H1 (cell line): ENCODE results near the gene AFTPH. TPM values are rescaled to one million over a fixed set of nuclear protein-coding genes. Genes with fewer than 3 reads are reported as not detected.

Experiments
- CTCF ChIA-PET: fragments of 300-600 bp; sonication (Branson Sonifier 250); formaldehyde crosslinking; loops from one replicate; lab custom pipeline; 2021; ENCODE audit not compliant: partially characterized antibody; lab: Charles Lee
- POLR2A ChIA-PET: fragments of 300-600 bp; sonication (Branson Sonifier 250); formaldehyde crosslinking; loops from one replicate; lab custom pipeline; 2021; ENCODE audit warnings: inconsistent platforms; ENCODE audit not compliant: partially characterized antibody; lab: Charles Lee
- DNase-seq, 2 experiments: peaks; one replicate each; pipeline versions ENCODE4 v3.0.0 to v3.0.0-alpha.2; 2010 to 2022; ENCODE audit warnings: low spot score in 2 of 2, low read depth in 1 of 2, mixed read lengths in 1 of 2
- FAIRE-seq: peaks from 2 replicates; lab custom pipeline; 2011; peaks lifted over from hg19 to GRCh38; lab: Jason Lieb, UNC
- H2AFZ ChIP-seq: 2 replicates; pipeline ENCODE4 v1.8.1; 2012; ENCODE audit warnings: low read length, inconsistent platforms
- H2AK5ac ChIP-seq: 2 replicates; pipeline ENCODE4 v1.6.1; 2013; ENCODE audit warnings: low read depth, low read length
- H2BK120ac ChIP-seq: replicated peaks from 2 replicates; pipeline ENCODE3; 2013; ENCODE audit warnings: low read depth, low read length, inconsistent platforms
- H2BK12ac ChIP-seq: 2 replicates; pipeline ENCODE4 v1.6.1; 2013; ENCODE audit warnings: low read depth, low read length
- H2BK15ac ChIP-seq: 2 replicates; pipeline ENCODE4 v1.6.1; 2013; ENCODE audit warnings: low read length
- H2BK20ac ChIP-seq: 2 replicates; pipeline ENCODE4 v1.6.1; 2013; ENCODE audit warnings: low read length
- H2BK5ac ChIP-seq: 2 replicates; pipeline ENCODE4 v1.6.1; 2013; ENCODE audit warnings: low read depth, low read length
- H3K14ac ChIP-seq: 2 replicates; pipeline ENCODE4 v1.6.1; 2013; ENCODE audit warnings: inconsistent platforms; ENCODE audit not compliant: insufficient read length
- H3K18ac ChIP-seq: 2 replicates; pipeline ENCODE4 v1.6.1; 2013; ENCODE audit warnings: low read length; ENCODE audit errors: extremely low read depth
- H3K23ac ChIP-seq: 2 replicates; pipeline ENCODE4 v1.6.1; 2013; ENCODE audit warnings: inconsistent platforms; ENCODE audit not compliant: insufficient read length
- H3K23me2 ChIP-seq: 2 replicates; pipeline ENCODE4 v1.6.1; 2013; ENCODE audit warnings: low read depth, low read length
- H3K27ac ChIP-seq: 2 replicates; pipeline ENCODE4 v1.6.1; 2011; ENCODE audit warnings: low read depth, low read length, inconsistent platforms
- H3K27me3 ChIP-seq, 4 experiments: replicated peaks in 1 of 4; 1 replicate in 1 of 4; 2 replicates in 3 of 4; pipeline versions ENCODE4 v1.6.1 to v1.8.1; 2011 to 2013; ENCODE audit warnings: low read length in 3 of 4, mild to moderate bottlenecking in 3 of 4, inconsistent platforms in 2 of 4, mixed read lengths in 2 of 4, moderate library complexity in 1 of 4; ENCODE audit not compliant: control insufficient read depth in 3 of 4, insufficient read depth in 3 of 4; ENCODE audit errors: extremely low read depth in 1 of 4
- H3K36me3 ChIP-seq, 4 experiments: 2 replicates each; pipeline versions ENCODE4 v1.6.1 to v1.8.1; 2011 to 2013; ENCODE audit warnings: mild to moderate bottlenecking in 4 of 4, low read length in 3 of 4, moderate library complexity in 2 of 4, control low read depth in 1 of 4, inconsistent platforms in 1 of 4; ENCODE audit not compliant: insufficient read depth in 4 of 4, control insufficient read depth in 2 of 4
- H3K4ac ChIP-seq: replicated peaks from 2 replicates; pipeline ENCODE3; 2013; ENCODE audit warnings: low read length, low read depth, mixed read lengths, inconsistent platforms; ENCODE audit not compliant: insufficient read length
- H3K4me1 ChIP-seq, 4 experiments: replicated peaks in 1 of 4; 1 replicate in 1 of 4; 2 replicates in 3 of 4; pipeline versions ENCODE4 v1.6.1 to v1.8.1; 2011 to 2013; ENCODE audit warnings: low read length in 3 of 4, inconsistent platforms in 2 of 4, mixed read lengths in 1 of 4; ENCODE audit not compliant: insufficient read depth in 4 of 4, control insufficient read depth in 3 of 4
- H3K4me2 ChIP-seq, 2 experiments: 2 replicates each; pipeline versions ENCODE4 v1.6.1 to v1.8.1; 2011 to 2013; ENCODE audit warnings: low read depth in 2 of 2, low read length in 2 of 2, control low read depth in 1 of 2, inconsistent platforms in 1 of 2, mild to moderate bottlenecking in 1 of 2; ENCODE audit not compliant: insufficient read depth in 1 of 2
- H3K4me3 ChIP-seq, 4 experiments: fragments of 200-600, 300-600 bp in 1 of 4; sonication (generic), shearing (Covaris generic), sonication (Bioruptor Twin) in 1 of 4; 2 replicates each; pipeline versions ENCODE4 v1.5.1 to v1.8.1; 2011 to 2016; ENCODE audit warnings: low read length in 4 of 4, low read depth in 3 of 4, control low read depth in 2 of 4, inconsistent platforms in 2 of 4, mild to moderate bottlenecking in 2 of 4, mixed read lengths in 1 of 4, moderate library complexity in 1 of 4; ENCODE audit not compliant: insufficient read depth in 2 of 4; ENCODE audit errors: extremely low read depth in 1 of 4
- H3K56ac ChIP-seq: replicated peaks from 2 replicates; pipeline ENCODE3; 2013; ENCODE audit warnings: low read depth, mild to moderate bottlenecking, mixed read lengths, low read length, inconsistent platforms; ENCODE audit not compliant: insufficient read length
- H3K79me1 ChIP-seq: 2 replicates; pipeline ENCODE4 v1.6.1; 2013; ENCODE audit warnings: low read depth, low read length, control low read depth
- H3K79me2 ChIP-seq, 2 experiments: 2 replicates each; pipeline versions ENCODE4 v1.6.1 to v1.8.1; 2012 to 2013; ENCODE audit warnings: low read length in 2 of 2, mild to moderate bottlenecking in 2 of 2, inconsistent platforms in 1 of 2; ENCODE audit not compliant: insufficient read depth in 2 of 2, control insufficient read depth in 1 of 2
- H3K9ac ChIP-seq, 4 experiments: replicated peaks in 1 of 4; 1 replicate in 1 of 4; 2 replicates in 3 of 4; pipeline versions ENCODE4 v1.6.1 to v1.8.1; 2011 to 2013; ENCODE audit warnings: low read depth in 3 of 4, low read length in 3 of 4, control low read depth in 2 of 4, mild to moderate bottlenecking in 2 of 4, moderate library complexity in 2 of 4, inconsistent platforms in 1 of 4; ENCODE audit errors: extremely low read depth in 1 of 4
- H3K9me3 ChIP-seq, 2 experiments: 2 replicates each; pipeline versions ENCODE4 v1.6.1 to v1.8.1; 2012 to 2013; ENCODE audit warnings: mild to moderate bottlenecking in 2 of 2, moderate library complexity in 2 of 2, control low read depth in 1 of 2, inconsistent platforms in 1 of 2, low read depth in 1 of 2, low read length in 1 of 2, mixed read lengths in 1 of 2; ENCODE audit not compliant: insufficient read depth in 2 of 2
- H4K20me1 ChIP-seq, 2 experiments: replicated peaks in 1 of 2; 2 replicates each; pipeline versions ENCODE3 to v1.8.1; 2011 to 2013; ENCODE audit warnings: inconsistent platforms in 2 of 2, low read length in 2 of 2, mild to moderate bottlenecking in 1 of 2; ENCODE audit not compliant: insufficient read depth in 2 of 2, control insufficient read depth in 1 of 2
- H4K5ac ChIP-seq: 2 replicates; pipeline ENCODE4 v1.6.1; 2013; ENCODE audit warnings: low read length, low read depth, mixed read lengths, inconsistent platforms; ENCODE audit not compliant: insufficient read length
- H4K8ac ChIP-seq: 2 replicates; pipeline ENCODE4 v1.8.0; 2013; ENCODE audit warnings: mild to moderate bottlenecking, moderate library complexity, low read length, inconsistent platforms; ENCODE audit not compliant: insufficient read depth; ENCODE audit errors: extremely low read depth
- H4K91ac ChIP-seq: replicated peaks from 2 replicates; pipeline ENCODE3; 2013; ENCODE audit warnings: low read length, mixed read lengths, inconsistent platforms; ENCODE audit not compliant: insufficient read length
- CBX5 ChIP-seq: fragments of 300-800, 300-1000 bp; sonication (generic); IDR thresholded peaks from 2 replicates; pipeline ENCODE4 v1.7.1; 2016; ENCODE audit warnings: antibody characterized with exemption, low read length, low read depth
- CBX8 ChIP-seq: fragments of 300-800, 300-1000 bp; sonication (generic); IDR thresholded peaks from 2 replicates; pipeline ENCODE4 v1.7.1; 2016; ENCODE audit warnings: low read depth, low read length, borderline replicate concordance
- EP300 ChIP-seq, 2 experiments: IDR thresholded peaks; 1 replicate in 1 of 2; 2 replicates in 1 of 2; pipeline ENCODE4 v1.6.1; 2011 to 2012; ENCODE audit warnings: low read depth in 2 of 2, low read length in 2 of 2, mild to moderate bottlenecking in 2 of 2, borderline replicate concordance in 1 of 2, inconsistent platforms in 1 of 2, moderate library complexity in 1 of 2
- HDAC6 ChIP-seq: IDR thresholded peaks from one replicate; pipeline ENCODE4 v1.7.1; 2012; ENCODE audit warnings: low read depth, mild to moderate bottlenecking, inconsistent platforms, low read length, moderate library complexity
- JUN ChIP-seq: IDR thresholded peaks from 2 replicates; pipeline ENCODE4 v1.6.1; 2011; ENCODE audit warnings: low read depth, mild to moderate bottlenecking, improper control_type of control experiment, low read length
- MAFK ChIP-seq: IDR thresholded peaks from 2 replicates; pipeline ENCODE4 v1.6.1; 2012; ENCODE audit warnings: low read depth, mild to moderate bottlenecking, improper control_type of control experiment, low read length
- NANOG ChIP-seq: IDR thresholded peaks from 2 replicates; pipeline ENCODE4 v1.6.1; 2011; ENCODE audit warnings: low read length, low read depth, mild to moderate bottlenecking, inconsistent platforms; ENCODE audit not compliant: insufficient read depth, poor library complexity, severe bottlenecking
- SUZ12 ChIP-seq: fragments of 200-600 bp; sonication (generic); IDR thresholded peaks from 2 replicates; pipeline ENCODE4 v1.6.1; 2012; ENCODE audit warnings: mild to moderate bottlenecking, inconsistent platforms, low read length, moderate library complexity, mixed read lengths
- TEAD4 ChIP-seq: IDR thresholded peaks from 2 replicates; pipeline ENCODE4 v1.6.1; 2012; ENCODE audit warnings: low read depth, low read length, inconsistent platforms, mixed read lengths
- WGBS, 2 experiments: shearing (Covaris generic) in 1 of 2; methylation state at CpG; one replicate each; pipeline versions ENCODE4 v1.1.6 to v1.1.7; 2013 to 2015; ENCODE audit warnings: low lambda C conversion rate in 2 of 2, mixed read lengths in 2 of 2, inconsistent platforms in 1 of 2, low coverage in 1 of 2, missing lambda C conversion rate in 1 of 2; ENCODE audit not compliant: insufficient replicate concordance in 2 of 2, insufficient coverage in 1 of 2, insufficient read length in 1 of 2; ENCODE audit errors: extremely low coverage in 1 of 2, missing lambda C conversion rate in 1 of 2; 5-methylcytosine and 5-hydroxymethylcytosine counted together
- polyA plus RNA-seq, 7 experiments: library from polyadenylated mRNA; depleted of rRNA in 3 of 7; stranded (reverse) in 5 of 7; unstranded in 2 of 7; fragments of >200 nt in 5 of 7; fragments of 200-250 nt in 2 of 7; gene quantifications; 1 replicate in 5 of 7; 2 replicates in 1 of 7; 4 replicates in 1 of 7; pipeline versions ENCODE4 v1.2.1 to v1.2.3, GENCODE V29; 2011 to 2013; ENCODE audit warnings: missing spikeins in 2 of 7, mixed read lengths in 2 of 7
- total RNA-seq: library from RNA; stranded (reverse); fragmentation: NEBNext Ultra II Directional; extraction: Animal tissue kit (Norgen Biotek cat#: 25700); gene quantifications from 2 replicates; pipeline ENCODE4 v1.2.1, GENCODE V29; 2021
- TF ChIP-seq, protein P1 (sequence below): IDR thresholded peaks from 2 replicates; pipeline ENCODE4 v1.6.1; 2011; ENCODE audit warnings: low read length, improper control_type of control experiment
- TF ChIP-seq, protein P2 (sequence below): IDR thresholded peaks from 2 replicates; pipeline ENCODE4 v1.6.1; 2012; ENCODE audit warnings: inconsistent platforms

The AFTPH gene
- total and polyA plus RNA-seq, 2 of the 8 experiments (the other 6 are each of a cell fraction or from before 2014, with no cell fraction given): 7.3 to 15.0 TPM

DNA sequence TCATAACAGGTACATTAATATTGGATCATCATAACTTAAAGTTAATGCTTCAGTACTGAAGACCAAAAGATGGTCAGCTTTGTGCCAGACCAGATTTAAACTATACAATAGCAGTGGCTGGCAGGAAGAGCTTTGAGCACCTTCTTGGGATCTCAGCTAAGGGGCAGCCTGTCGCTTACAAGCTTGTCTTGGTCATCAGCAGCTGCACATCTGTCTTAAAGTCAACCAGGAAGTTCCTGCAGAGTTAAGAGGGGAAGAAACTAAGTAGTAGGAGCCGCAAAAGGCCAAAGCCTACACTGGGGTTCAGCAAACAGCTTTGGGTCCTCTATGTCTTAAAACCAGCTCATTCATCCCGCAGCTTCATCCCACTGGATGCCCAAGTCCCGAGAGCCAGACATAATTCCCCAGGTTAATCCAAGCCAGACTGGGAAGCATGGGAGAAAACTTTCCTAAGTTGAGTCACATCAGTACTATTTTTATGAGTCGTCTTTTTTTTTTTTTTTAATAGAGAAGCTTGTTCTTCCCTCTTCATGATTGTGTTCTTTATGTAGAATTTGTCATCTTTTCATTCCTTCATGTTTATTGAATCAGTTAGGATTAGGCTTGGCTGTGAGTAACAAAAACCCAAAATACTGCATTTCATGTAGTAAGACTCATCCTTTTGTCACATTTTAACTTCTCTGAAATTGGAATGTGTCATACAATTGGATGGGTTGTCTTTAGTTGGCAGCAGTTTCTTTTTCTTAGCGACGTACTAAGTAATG is 70.3 kb downstream of the AFTPH start:
- H3K79me2 ChIP-seq: no peaks in the 10 kb centered on the region
- H4K91ac ChIP-seq: no peak overlapping the region
- no peak overlapping the region for H2BK20ac ChIP-seq
- WGBS, 2 experiments: 91% methylated on average over 7 of the region's 7 CpGs; no CpG with 5 or more reads in 1 of the 2 experiments
- no peak overlapping the region for H2BK5ac ChIP-seq
- TF ChIP-seq TEAD4 (no peak), EP300 (IDR thresholded peaks at IDR 0.05; ENCODE audit: borderline replicate concordance in 1 of 2, low read depth in 2 of 2, low read length in 2 of 2) (no peak), CBX8 (no peak), NANOG (no peak), JUN (no peak), SUZ12 (no peak), CBX5 (no peak), MAFK (no peak), HDAC6 (no peak)
- TF ChIP-seq, protein P1, sequence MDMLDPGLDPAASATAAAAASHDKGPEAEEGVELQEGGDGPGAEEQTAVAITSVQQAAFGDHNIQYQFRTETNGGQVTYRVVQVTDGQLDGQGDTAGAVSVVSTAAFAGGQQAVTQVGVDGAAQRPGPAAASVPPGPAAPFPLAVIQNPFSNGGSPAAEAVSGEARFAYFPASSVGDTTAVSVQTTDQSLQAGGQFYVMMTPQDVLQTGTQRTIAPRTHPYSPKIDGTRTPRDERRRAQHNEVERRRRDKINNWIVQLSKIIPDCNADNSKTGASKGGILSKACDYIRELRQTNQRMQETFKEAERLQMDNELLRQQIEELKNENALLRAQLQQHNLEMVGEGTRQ: no peak
- TF ChIP-seq, protein P2, sequence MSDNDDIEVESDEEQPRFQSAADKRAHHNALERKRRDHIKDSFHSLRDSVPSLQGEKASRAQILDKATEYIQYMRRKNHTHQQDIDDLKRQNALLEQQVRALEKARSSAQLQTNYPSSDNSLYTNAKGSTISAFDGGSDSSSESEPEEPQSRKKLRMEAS: no peak
- no peak for DNase-seq
- H3K4me2 ChIP-seq: no peak overlapping the region
- H4K5ac ChIP-seq: no peak overlapping the region
- no peak overlapping the region for H2BK12ac ChIP-seq
- no peaks in the 10 kb centered on the region for H4K20me1 ChIP-seq
- H3K9me3 ChIP-seq: no peaks in the 10 kb centered on the region
- CTCF ChIA-PET: interaction anchor here (0.6 to 6.4 kb wide), 27 partner anchors 9 to 695 kb away, joined by 3 to 61 read pairs (median 4); no protein-coding TSS in a partner anchor
- no peak overlapping the region for H3K18ac ChIP-seq
- no peak overlapping the region for H2BK120ac ChIP-seq
- H3K14ac ChIP-seq: no peak overlapping the region
- FAIRE-seq: no peak
- H4K8ac ChIP-seq: no peak overlapping the region
- H3K27me3 ChIP-seq: no peaks in the 10 kb centered on the region
- no peak overlapping the region for H3K9ac ChIP-seq
- H2BK15ac ChIP-seq: no peak overlapping the region
- no peak overlapping the region for H3K4me3 ChIP-seq
- peaks cover 0 to 7% (median 0%) of the 10 kb centered on the region in 4 experiments; a peak in 3 of 8 replicates for H3K36me3 ChIP-seq
- H3K56ac ChIP-seq: no peak overlapping the region
- H3K4ac ChIP-seq: no peak overlapping the region
- no peak overlapping the region for H2AK5ac ChIP-seq
- no peaks in the 10 kb centered on the region for H3K79me1 ChIP-seq
- no peaks in the 10 kb centered on the region for H3K4me1 ChIP-seq
- H2AFZ ChIP-seq: no peak overlapping the region
- POLR2A ChIA-PET: interaction anchor here (0.6 to 0.7 kb wide), 2 partner anchors 12 to 233 kb away, joined by 3 read pairs; no protein-coding TSS in a partner anchor
- no peaks in the 10 kb centered on the region; the same call in 1 of the 2 replicates for H3K23me2 ChIP-seq
- H3K27ac ChIP-seq: no peak overlapping the region
- no peak overlapping the region for H3K23ac ChIP-seq
